ENCODE results near the gene SPAG17.

GRCh38 chr1:117942293-117942692 is 242.7 kb downstream of the SPAG17 start:
- TF ChIP-seq CTCF (IDR thresholded peaks at IDR 0.05), result no peak
- TF ChIP-seq EZH2 (IDR thresholded peaks at IDR 0.05; ENCODE audit: borderline replicate concordance, insufficient read depth, low read depth, low read length, poor library complexity, severe bottlenecking), result no peak

Data from B cell (primary cell).